GM21619 (cell line): ENCODE measurements around the gene MRFAP1.

Experiments
- ATAC-seq: cut with Tn5 transposase; IDR thresholded peaks from one replicate; pipeline ENCODE4 v1.9.1; 2021; ENCODE audit not compliant: unreplicated experiment

The MRFAP1 gene

DNA sequence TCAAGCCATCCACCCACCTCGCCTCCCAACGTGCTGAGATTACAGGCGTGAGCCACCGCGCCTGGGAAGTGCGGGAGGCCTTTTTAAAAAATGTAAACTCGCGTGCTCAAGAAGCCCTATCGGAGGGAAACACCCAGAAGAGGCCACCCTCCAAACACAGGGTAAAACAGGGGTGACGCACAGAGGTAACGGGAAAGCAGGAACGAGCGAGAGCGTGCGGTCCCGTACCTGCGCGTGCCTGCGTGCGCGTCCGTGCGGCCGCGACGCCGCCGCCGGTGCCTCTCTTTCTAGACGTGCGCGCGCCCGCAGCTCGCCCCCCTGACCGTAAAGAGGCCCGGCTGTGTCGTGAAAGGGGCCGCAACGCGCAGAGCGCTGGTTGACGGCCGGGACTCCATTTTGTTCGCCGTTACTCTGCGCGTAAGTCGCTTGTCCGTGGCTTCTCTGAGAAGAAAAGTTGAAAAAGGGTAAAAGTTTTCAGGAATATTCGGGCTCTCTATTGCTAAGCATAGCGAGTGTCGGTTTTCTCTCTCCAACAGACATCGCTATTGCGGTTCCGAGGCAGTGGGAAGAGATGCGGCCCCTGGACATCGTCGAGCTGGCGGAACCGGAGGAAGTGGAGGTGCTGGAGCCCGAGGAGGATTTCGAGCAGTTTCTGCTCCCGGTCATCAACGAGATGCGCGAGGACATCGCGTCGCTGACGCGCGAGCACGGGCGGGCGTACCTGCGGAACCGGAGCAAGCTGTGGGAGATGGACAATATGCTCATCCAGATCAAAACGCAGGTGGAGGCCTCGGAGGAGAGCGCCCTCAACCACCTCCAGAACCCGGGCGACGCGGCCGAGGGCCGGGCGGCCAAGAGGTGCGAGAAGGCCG, at the start of gene MRFAP1:
TSS of gene MRFAP1 (plus strand) at position 394 of the 872 bp plus-strand sequence. CDS start at position 572, 178 bp downstream.
- peak; percentile 82 for ATAC-seq

DNA sequence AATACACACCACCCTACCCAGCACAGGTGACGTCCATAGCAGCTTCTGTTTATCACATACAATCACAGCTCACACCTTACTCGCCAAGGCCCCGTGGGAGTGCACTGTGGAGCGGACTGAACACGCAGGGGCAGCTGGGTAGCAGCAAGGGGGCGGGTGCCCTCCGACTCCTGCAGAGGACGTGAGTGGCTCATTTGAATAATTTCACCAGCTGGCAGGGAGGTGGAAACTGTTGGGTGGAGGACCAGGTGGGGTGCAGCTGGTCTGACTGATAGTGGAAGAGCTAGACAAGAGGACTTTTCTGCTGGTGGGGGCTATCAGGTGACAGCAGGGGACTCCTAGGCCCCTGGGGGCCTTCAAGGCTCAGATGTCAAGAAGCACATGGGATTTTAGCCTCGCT, 49.2 kb upstream of the MRFAP1 start:
- ATAC-seq: peak; percentile 70

DNA sequence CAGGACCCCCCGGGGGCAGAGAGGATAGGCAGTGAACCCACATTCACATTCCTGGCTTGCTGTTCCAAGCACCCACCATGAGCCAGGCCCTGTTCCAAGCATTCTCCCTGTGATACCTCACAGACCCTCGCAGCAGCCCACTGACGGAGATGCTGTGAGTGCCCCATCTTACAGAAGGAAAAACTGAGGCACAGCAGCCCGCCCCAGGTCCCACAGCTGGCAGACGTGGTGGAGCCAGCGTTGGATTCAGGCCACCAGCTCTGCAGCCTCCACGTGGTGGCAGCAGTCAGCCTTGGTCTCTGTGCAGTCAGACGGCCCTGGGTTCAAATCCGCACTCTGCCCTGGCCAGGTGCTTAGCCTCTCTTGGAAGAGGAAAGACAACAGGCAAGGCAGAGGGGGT, 48.7 kb upstream of the MRFAP1 start:
- no peak for ATAC-seq

DNA sequence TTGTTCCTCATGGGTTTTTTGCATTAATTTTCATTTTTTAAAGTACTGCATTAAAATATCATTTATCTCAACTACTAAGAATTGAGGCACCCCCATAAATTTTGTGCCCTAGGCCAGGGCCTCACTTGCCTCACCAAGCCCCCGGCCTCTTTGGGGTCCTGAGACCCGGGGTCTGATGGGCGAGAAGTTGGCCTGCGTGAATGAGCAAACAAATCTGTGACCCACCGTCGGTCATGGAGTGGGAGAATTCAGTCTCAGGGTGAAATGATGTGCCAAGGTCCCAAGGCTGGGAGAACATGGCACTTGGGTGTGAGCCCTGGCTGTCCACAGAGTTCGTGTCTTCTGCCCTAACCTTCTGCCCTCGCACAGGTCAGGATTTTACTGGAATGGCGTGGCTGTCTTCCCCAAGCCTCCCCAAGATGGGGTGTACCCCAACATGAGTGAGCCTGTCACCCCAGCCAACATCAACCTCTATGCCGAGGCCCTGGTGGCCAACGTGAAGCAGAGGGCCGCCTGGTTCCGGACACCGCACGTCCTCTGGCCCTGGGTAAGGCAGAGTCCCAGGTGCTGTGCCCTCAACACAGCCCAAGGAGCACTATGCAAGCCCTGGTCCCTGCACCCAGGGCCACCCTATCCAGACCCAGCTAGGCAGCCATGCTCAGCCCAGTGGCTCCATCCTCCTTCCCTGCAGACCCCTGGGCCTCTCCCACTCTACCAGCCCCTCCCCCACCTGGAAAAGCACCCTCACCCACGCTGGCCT, 47.5 kb upstream of the MRFAP1 start:
- no peak for ATAC-seq

DNA sequence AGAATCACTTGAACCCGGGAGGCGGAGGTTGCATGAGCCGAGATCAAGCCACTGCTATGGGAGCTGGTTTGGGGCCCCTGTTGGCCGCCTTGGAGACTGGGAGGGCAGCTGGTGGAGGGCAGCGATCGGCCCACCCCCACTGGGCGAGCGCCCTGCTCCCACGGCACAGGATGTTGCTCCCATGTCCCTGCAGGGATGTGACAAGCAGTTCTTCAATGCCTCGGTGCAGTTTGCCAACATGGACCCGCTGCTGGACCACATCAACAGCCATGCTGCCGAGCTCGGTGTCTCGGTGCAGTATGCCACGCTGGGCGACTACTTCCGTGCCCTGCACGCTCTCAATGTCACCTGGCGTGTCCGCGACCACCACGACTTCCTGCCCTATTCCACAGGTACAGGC, 46.1 kb upstream of the MRFAP1 start:
- ATAC-seq: no peak

DNA sequence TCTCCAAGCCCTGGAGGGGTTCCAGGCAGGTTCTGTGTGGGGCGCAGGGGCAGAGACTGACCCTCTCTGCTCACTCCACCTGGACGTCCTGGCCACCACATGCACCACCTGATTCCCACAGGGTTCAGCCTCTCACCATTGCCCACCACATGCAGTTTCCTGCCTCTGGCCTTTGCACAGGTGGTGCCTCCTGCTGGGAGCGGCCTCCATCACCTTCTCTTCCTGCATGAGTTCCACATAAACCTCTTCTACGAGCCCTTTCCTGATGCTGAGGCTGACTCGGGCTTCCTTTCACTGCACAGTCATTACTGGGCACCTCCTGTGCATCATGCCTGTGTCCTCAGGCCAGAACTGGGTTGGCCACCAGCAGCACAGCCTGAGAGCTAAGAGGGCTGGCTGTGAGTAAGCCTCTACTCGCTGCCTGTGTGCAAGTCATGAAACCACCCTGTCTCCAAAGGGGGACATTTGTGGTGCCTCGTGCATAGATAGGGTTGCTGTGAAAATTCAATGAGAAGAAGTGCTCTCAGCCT, 45.6 kb upstream of the MRFAP1 start:
- no peak for ATAC-seq

DNA sequence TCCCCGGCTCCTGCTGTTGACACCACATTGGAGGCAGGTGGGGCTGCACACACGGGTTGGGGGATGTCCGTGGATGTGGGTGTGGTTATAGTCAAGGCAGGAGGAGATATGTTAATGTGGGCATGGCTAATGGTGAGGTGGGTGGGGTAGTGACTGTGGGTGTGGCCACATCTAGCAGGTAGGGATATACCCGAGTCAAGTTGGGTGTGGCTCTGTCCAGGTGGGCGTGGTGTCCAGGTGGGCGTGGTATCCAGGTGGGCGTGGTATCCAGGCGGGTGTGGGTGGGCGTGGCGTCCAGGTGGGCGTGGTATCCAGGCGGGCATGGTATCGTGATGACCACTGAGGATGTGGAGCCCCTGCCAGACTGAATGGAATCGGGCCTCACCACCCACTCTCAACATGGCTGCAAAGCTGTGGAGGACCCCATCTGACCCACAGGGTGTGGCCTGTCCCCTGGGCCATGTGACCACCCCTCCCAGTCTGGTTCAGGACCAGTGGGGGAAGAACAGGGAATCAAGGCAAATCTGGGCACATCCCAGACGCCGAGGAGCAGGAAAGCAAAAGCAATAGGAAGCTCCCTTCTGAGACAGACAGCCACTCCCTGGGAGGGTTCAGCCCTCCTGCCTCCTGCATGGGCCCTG, 44.5 kb upstream of the MRFAP1 start:
- no peak for ATAC-seq

DNA sequence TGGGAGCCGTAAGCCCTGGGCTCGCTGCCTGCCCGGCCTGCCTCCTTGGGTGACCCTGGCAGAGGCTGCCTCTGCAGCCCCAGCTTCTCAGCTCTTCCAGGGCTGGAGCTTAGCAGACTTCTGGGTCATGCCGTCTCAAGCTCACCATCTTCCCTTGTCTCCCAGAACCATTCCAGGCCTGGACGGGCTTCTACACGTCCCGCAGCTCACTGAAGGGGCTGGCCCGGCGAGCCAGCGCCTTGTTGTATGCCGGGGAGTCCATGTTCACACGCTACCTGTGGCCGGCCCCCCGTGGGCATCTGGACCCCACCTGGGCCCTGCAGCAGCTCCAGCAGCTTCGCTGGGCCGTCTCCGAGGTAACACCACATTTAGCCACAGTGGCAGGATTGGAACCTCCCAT, 43.5 kb upstream of the MRFAP1 start:
- no peak for ATAC-seq

DNA sequence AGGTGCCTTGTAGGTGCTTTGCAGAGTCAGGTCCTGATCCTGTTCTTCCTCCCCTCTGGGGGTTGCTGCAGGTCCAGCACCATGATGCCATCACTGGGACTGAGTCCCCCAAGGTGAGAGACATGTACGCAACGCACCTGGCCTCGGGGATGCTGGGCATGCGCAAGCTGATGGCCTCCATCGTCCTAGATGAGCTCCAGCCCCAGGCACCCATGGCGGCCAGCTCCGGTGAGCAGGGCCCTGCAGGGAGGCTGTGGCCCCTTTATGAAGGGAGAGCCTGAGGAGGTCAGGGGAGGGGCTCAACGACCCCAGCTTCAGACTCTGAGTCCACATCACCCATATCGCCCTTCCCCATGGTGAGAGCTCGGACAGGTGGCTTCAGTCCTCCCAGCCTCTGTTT, 42.4 kb upstream of the MRFAP1 start:
- no peak for ATAC-seq

DNA sequence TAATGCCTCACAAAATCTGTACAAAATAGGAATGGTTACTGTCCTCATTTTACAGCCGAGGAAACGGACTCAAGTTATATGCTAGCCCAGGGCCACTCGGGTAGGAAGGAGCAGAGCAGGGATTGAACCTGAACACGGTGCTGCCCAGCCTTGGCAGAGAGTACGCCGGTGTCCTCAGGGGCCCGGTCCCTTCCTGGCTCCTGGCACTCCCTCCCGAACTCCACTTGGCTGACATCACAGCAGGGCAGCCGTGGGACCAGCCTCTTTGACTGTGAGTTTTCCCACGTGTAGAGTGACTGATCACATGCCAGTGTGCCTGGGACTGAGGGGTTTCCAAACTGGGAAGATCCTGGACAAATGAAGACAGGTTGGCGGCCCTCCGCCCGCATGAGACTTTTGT, 41.8 kb upstream of the MRFAP1 start:
- ATAC-seq: no peak

DNA sequence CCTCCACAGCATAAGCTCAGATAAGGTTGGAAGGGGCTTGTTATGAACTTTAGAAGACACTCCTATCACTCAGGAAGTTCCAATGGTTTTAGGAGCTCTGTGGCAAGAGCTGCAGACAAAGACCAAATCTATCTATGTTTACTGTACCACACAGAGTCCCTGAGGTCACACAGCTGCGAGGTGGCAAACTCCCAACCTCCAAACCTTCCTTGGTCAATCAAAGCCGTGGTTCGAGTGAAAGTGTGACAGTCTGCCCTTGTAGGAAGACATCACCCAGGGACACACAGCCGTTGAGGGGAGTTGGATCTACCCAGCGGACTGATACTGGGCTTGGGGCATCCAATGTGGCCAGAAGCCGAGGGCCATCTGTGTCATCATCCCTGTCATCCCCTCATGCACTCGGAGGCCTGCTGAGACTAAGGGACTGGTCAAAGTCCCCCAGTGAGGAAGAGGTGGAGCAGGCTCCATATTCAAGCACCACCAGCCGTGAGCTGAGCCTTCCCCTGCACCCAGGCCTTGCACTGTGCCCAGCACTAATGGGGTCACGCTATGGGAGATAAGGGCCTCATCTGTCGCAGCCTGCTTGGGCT, 38.7 kb upstream of the MRFAP1 start:
- ATAC-seq: no peak

DNA sequence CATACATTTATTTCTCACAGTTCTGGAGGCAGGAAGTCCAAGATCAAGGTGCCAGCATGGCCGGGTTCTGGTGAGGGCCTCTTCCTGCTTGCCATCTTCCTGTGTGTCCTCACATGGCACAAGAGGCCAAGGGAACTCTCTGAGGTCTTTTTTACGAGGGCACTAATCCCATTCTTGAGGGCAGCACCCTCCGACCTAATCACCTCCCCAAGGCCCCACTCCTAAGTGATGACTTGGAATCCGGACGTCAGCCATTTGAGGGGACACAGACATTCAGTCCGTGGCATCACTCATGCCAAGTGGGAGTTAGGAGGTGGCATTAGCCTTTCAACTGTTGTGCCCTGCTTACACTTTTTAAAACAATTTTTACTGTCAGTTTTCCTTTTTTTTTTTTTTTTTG, 38.2 kb upstream of the MRFAP1 start:
- ATAC-seq: no peak

DNA sequence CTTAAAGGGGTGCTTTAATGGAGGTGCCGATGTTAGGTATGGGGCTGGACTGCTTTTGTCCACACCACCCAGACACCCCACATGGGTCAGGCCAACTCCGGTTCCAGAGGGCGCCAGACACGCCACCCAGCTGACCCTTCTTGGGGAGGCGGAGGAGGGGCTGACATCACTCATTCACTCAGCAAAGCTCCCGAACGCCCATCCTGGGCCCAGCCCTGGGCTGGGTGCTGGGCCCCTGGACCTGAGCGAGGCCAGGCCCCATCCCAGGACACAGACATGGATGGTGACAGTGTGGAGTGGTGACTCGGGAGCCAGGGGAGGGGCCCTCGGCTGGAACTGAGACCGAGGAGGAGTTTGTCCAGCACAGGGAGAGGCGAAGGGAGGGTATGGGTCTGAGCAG, 37.4 kb upstream of the MRFAP1 start:
- ATAC-seq: no peak

DNA sequence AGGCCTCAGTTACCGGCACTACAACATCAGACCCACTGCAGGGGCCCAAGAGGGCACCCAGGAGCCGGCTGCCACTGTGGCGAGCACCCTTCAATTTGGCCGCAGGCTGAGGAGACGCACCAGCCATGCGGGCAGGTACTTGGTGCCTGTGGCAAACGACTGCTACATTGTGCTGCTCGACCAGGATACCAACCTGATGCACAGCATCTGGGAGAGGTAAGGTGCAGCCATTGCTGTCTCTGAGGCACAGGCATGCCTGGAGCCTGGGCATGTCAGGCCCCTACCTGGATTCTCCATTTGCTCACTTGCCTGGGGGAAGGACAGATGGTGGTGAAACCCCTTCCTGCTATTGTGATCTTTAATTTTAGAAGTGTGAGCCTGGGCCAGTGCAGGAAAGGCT, 35.4 kb upstream of the MRFAP1 start:
- ATAC-seq: no peak

DNA sequence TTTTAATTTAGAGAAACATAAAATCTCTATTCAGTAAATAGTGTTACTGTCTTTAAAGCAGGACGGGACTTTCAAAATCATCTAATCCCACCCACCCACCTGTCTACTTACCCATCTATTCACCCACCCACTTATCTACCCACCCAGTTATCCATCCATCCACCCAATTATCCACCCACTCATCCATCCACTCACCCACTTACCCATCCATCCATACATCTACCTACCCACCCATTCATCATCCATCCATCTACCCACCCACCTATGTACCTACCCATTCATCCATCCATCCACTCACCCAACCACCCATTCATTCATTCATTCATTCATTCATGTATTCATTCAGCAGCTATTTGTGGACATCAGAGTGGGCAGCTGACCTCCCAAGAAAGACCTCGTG, 34.9 kb upstream of the MRFAP1 start:
- ATAC-seq: no peak

DNA sequence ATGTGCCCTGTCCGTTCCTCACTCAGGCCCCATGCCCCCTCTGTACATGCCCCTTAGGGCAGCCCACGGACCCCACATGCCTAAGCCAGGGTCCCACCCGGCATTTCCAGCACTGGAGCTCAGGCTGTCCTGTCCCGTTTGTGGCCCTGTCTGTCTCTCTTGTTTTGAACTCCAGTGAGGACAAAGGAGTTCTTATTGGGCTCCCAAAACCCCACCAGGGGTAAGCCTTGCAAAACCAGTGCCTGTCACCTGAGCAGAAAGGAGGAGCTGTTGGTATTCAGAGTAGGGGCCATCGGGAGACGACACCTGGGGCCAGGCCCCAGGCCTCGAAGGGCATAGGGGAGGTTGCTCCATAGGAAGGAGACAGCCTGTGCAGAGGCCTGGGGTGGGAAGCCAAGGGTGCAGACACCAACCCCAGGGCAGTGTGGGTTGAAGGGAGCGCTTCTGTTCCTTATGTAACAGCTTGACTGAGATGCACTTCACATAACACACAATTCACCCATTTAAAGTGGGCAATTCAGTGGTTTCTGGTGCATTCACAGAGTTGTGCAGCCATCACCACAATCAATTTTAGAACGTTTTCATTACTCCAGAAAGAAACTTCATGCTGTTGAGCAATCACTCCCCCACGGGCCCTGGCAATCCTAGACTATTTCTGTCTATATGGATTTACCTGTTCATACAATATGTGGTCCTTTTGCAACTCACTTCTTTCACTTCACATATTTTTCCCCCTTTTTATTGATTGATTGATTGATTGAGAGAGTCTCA, 33.8 kb upstream of the MRFAP1 start:
- ATAC-seq: no peak

DNA sequence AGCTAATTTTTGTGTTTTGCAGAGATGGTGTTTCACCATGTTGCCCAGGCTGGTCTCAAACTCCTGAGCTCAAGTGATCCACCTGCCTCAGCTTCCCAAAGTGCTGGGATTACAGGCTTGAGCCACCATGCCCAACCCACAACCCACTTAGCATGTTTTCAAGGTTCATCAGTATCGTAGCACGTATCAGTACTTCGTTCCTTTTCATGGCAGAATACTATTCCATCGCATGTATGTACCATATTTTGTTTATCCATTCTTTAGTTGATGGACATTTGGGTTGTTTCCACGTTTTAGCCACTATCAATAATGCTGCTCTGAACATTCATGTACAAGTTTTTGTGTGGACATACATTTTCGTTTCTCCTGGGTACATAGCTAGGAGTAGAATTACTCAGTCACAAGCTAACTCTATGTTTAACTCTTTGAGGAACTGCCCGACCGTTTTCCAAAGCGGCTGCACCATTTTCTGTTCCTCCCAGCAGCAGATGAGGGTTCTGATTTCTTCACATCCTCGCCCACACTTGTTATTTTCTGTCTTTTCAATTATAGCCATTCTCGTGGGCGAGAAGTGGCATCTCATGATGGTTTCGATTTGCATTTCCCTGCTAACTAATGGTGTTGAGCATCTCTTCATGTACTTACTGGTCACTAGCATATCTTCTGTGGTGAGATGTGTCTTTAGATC, 33.0 kb upstream of the MRFAP1 start:
- ATAC-seq: no peak

DNA sequence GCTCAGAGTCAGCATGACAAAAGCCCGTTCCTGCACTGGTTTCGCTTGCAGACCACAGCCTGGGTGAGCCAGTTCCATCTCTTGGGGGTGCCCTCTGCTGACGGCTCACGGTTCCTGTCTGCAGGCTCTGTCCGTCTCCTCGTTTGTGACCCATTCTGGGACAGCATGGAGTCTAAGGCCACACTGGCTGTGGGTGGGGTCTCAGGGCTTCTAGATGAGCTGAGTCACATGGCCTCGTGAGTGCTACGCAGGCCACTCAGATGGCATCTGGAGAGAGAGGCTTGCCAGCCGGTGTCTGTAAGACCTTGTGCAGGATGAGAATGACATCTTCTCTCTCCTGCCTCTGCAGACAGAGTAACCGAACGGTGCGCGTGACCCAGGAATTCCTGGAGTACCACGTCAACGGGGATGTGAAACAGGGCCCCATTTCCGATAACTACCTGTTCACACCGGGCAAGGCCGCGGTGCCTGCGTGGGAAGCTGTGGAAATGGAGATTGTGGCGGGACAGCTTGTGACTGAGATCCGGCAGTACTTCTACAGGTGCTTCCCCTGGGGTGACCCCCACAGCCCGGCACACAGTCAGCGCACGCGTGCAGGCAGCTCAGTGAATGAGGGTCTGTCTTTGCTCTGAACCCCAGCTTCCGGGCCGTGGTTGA, 31.6 kb upstream of the MRFAP1 start:
- ATAC-seq: no peak

DNA sequence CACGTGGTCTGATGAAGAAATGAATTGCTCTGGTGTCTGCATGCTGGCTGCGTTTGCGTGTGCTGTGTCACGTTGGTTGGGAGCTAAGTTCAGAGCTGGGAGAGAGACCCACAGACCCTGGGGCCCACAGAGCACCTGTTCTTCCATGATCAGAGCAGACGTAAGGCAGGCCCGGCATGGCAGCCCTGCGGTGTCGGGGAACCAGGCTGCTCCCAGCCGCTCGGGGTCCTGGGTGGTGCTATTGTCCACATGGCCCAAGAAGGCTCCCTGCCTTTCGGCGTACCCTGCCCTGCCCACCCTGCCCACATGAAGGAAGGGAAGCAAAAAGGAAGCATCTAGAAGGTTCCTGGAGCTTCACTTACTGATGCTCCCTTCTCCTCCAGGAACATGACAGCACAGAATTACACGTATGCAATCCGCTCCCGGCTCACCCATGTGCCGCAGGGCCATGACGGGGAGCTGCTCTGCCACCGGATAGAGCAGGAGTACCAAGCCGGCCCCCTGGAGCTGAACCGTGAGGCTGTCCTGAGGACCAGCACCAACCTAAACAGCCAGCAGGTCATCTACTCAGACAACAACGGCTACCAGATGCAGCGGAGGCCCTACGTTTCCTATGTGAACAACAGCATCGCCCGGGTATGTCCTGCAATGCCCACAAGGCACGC, 30.9 kb upstream of the MRFAP1 start:
- no peak for ATAC-seq
